Measurements from ENCODE around the gene RETSAT.

GRCh38 chr2:85377083-85377482 is 22.8 kb upstream of the RETSAT start:
- TF ChIP-seq CTCF (conservative IDR thresholded peaks at IDR 0.05; ENCODE audit: low read length) (no peak), EZH2phosphoT487 (IDR thresholded peaks at IDR 0.05; ENCODE audit: borderline replicate concordance) (no peak)

Data from Loucy (cell line).